Gastrocnemius medialis (tissue), 4 donors: ENCODE data around the gene PALLD. TPM values are rescaled to one million over a fixed set of nuclear protein-coding genes. Genes with fewer than 3 reads are reported as not detected.

Experiments
- ATAC-seq, 2 donors: fragments of 150-250 bp; one replicate each; pipeline ENCODE4 v1.9.1; 2016
- DNase-seq, 2 donors: peaks; one replicate each; pipeline ENCODE4 v3.0.0-alpha.2; 2019
- H3K27ac ChIP-seq, 4 donors: fragments of 200-600 bp; sonication (generic); 1 replicate in 1 of 4; 2 replicates in 3 of 4; pipeline ENCODE4 v1.5.1; 2016 to 2018; ENCODE audit warnings: mild to moderate bottlenecking in 2 of 4, moderate library complexity in 1 of 4
- H3K27me3 ChIP-seq, 3 donors: fragments of 200-600 bp; sonication (generic) in 2 of 3; 1 replicate in 1 of 3; 2 replicates in 2 of 3; pipeline versions ENCODE4 v1.5.1 to v1.6.0; 2016 to 2019; ENCODE audit warnings: mild to moderate bottlenecking in 1 of 3, moderate library complexity in 1 of 3
- H3K36me3 ChIP-seq, 2 donors: fragments of 200-600 bp; sonication (generic) in 1 of 2; one replicate each; pipeline ENCODE4 v1.5.1; 2017 to 2018
- H3K4me1 ChIP-seq, 2 donors: fragments of 200-600 bp; sonication (generic) in 1 of 2; one replicate each; pipeline ENCODE4 v1.5.1; 2016 to 2017; ENCODE audit warnings: mild to moderate bottlenecking in 2 of 2
- H3K4me3 ChIP-seq, 4 donors: fragments of 200-600 bp; sonication (generic) in 3 of 4; 1 replicate in 1 of 4; 2 replicates in 3 of 4; pipeline ENCODE4 v1.5.1; 2016 to 2019; ENCODE audit warnings: mild to moderate bottlenecking in 2 of 4
- H3K9me3 ChIP-seq, 3 donors: fragments of 200-600 bp; sonication (generic) in 2 of 3; 1 replicate in 1 of 3; 2 replicates in 2 of 3; pipeline ENCODE4 v1.5.1; 2016 to 2019
- POLR2A ChIP-seq, 2 donors: fragments of 450-650 bp; IDR thresholded peaks; one replicate each; pipeline ENCODE4 v1.6.1; 2017; ENCODE audit warnings: antibody characterized with exemption in 2 of 2, mild to moderate bottlenecking in 2 of 2, moderate library complexity in 2 of 2
- in situ Hi-C, 4 donors: fragments of 200-750 bp; cut with MboI; loops; one replicate each; pipeline versions ENCODE4 v1.15.0 to v1.8.0; 2017; ENCODE audit warnings: low sequenced_read_pairs in 4 of 4
- intact Hi-C: fragments of 100-400 bp; cut with DNase I; formaldehyde crosslinking; loops from one replicate; pipeline ENCODE4 v1.15.1; 2023; ENCODE audit warnings: low total_unique reads
- total RNA-seq, 4 donors: library from RNA; depleted of rRNA; stranded (reverse); fragments of >200 nt; gene quantifications; one replicate each; pipeline versions ENCODE4 v1.1.0 to v1.2.3, GENCODE V29; 2016
- TF ChIP-seq, protein P1 (sequence below), 5 experiments: fragments of 450-650 bp in 3 of 5; fragments of 200-600 bp in 2 of 5; sonication (generic) in 2 of 5; IDR thresholded peaks in 4 of 5; conservative IDR thresholded peaks in 1 of 5; 1 replicate in 4 of 5; 2 replicates in 1 of 5; pipeline ENCODE4 v1.5.1; 2016 to 2019; ENCODE audit warnings: antibody characterized with exemption in 5 of 5, mild to moderate bottlenecking in 3 of 5, moderate library complexity in 3 of 5

The PALLD gene
- total RNA-seq, 4 donors from 2014 or later: 165 to 439 (median 319) TPM

DNA sequence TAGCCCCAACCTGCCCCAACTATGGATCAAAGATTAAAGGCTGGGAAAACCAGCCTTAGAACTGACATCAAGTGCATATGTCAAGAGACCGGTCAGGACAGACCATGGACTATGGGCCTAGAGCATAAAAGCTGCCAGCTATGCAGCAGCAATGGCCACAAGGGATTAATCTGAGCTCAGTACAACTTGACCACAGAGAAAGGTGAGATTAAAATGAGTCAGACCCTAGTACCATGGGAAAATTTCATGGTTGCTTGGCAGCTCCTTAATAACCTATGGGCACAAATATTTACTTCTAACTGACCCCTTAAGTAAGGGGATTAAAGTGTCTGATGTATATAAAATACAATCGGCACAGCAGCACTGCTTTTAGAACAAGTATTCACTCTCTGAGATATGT, 458.8 kb downstream of the PALLD start:
- no peak overlapping the region for H3K27ac ChIP-seq
- ATAC-seq: no peak
- no peak overlapping the region for H3K4me3 ChIP-seq
- no peaks in the 10 kb centered on the region for H3K36me3 ChIP-seq
- no peaks in the 10 kb centered on the region for H3K9me3 ChIP-seq
- intact Hi-C loops: no loop called here
- DNase-seq: no peak
- H3K4me1 ChIP-seq: peaks cover 10 to 13% of the 10 kb centered on the region in 2 donors
- in situ Hi-C loops: no loop called here
- TF ChIP-seq, protein P1, sequence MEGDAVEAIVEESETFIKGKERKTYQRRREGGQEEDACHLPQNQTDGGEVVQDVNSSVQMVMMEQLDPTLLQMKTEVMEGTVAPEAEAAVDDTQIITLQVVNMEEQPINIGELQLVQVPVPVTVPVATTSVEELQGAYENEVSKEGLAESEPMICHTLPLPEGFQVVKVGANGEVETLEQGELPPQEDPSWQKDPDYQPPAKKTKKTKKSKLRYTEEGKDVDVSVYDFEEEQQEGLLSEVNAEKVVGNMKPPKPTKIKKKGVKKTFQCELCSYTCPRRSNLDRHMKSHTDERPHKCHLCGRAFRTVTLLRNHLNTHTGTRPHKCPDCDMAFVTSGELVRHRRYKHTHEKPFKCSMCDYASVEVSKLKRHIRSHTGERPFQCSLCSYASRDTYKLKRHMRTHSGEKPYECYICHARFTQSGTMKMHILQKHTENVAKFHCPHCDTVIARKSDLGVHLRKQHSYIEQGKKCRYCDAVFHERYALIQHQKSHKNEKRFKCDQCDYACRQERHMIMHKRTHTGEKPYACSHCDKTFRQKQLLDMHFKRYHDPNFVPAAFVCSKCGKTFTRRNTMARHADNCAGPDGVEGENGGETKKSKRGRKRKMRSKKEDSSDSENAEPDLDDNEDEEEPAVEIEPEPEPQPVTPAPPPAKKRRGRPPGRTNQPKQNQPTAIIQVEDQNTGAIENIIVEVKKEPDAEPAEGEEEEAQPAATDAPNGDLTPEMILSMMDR (IDR thresholded peaks at IDR 0.05 in 4 of 5, conservative IDR thresholded peaks at IDR 0.05 in 1 of 5): no peak
- TF ChIP-seq POLR2A (IDR thresholded peaks at IDR 0.05): no peak
- H3K27me3 ChIP-seq: no peaks in the 10 kb centered on the region

DNA sequence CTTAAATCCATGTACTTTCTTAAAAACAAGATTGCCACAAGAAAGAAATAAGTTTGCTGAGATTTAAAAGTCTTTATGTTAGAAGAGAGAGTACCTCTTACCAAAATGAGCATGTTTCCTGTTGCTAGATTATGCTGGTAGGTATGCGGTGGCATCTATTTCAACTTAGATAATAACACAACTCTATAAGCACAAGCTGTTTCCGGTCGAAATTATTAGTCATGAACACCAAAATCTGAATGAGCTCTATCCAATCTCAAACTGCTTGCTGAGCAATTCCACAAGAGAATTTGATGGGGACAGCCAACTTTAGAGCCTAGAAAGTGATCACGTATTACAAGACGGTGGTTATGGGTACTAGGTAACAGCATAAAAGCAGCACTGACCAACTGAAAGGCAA, 463.9 kb downstream of the PALLD start:
- no peaks in the 10 kb centered on the region for H3K9me3 ChIP-seq
- in situ Hi-C loops: no loop called here
- intact Hi-C loops: no loop called here
- no peak overlapping the region for H3K4me3 ChIP-seq
- H3K36me3 ChIP-seq: no peaks in the 10 kb centered on the region
- ATAC-seq (no peak), DNase-seq (no peak)
- H3K27ac ChIP-seq: no peak overlapping the region
- TF ChIP-seq, protein P1 (IDR thresholded peaks at IDR 0.05 in 4 of 5, conservative IDR thresholded peaks at IDR 0.05 in 1 of 5): no peak
- TF ChIP-seq POLR2A (IDR thresholded peaks at IDR 0.05): no peak
- H3K27me3 ChIP-seq: no peaks in the 10 kb centered on the region
- no peaks in the 10 kb centered on the region for H3K4me1 ChIP-seq

DNA sequence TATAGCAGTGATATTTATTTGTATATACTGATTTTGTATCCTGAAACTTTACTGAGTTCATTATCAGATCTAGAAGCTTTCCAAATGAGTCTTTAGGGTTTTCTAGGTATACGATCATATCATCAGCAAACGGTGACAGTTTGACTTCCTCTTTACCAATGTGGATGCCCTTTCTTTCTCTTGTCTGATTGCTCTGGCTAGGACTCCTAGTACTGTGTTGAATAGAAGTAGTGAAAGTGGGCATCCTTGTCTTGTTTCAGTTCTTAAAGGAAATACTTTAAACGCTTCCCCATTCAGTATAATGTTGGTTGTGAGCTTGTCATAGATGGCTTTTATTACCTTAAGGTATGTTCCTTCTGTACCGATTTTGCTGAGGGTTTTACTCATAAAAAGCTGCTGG, 475.7 kb downstream of the PALLD start:
- TF ChIP-seq POLR2A (IDR thresholded peaks at IDR 0.05): no peak
- TF ChIP-seq, protein P1 (IDR thresholded peaks at IDR 0.05 in 4 of 5, conservative IDR thresholded peaks at IDR 0.05 in 1 of 5): no peak
- H3K4me1 ChIP-seq: no peaks in the 10 kb centered on the region
- no peak overlapping the region for H3K4me3 ChIP-seq
- peaks cover 0 to 32% of the 10 kb centered on the region in 2 donors for H3K36me3 ChIP-seq
- DNase-seq (no peak), ATAC-seq (no peak)
- H3K27me3 ChIP-seq: no peaks in the 10 kb centered on the region
- in situ Hi-C loops: no loop called here
- intact Hi-C loops: no loop called here
- H3K27ac ChIP-seq: no peak overlapping the region
- H3K9me3 ChIP-seq: no peaks in the 10 kb centered on the region

Other genes with a start within 250 kb of the PALLD start
- 10 to 100 TPM in 1 of 4 donors, 1 to 10 TPM in 3; 1.6 to 12.1 (median 3.6) TPM for gene DDX60, start 178.3 kb upstream of the PALLD start, total RNA-seq
- 1 to 10 TPM; 2.9 to 5.5 (median 3.4) TPM for gene DDX60L, start 16.6 kb upstream of the PALLD start, total RNA-seq